Measurements from ENCODE around the gene MR1. TPM values are rescaled to one million over a fixed set of nuclear protein-coding genes. Genes with fewer than 3 reads are reported as not detected.

Gene MR1
- polyA plus RNA-seq, 1 donor from 2014 or later: 28.3 TPM

- peaks cover 32 to 45% (median 35%) of the 10 kb centered on the region in 3 donors for H3K4me1 Mint-ChIP-seq
- H3K36me3 Mint-ChIP-seq: peaks cover 12% of the 10 kb centered on the region
- peak within 1 kb of the TSS; percentile 98 to 100 (median 99) for H3K27ac Mint-ChIP-seq
- no peaks in the 10 kb centered on the region for H3K9me3 Mint-ChIP-seq
- H3K27me3 Mint-ChIP-seq: no peaks in the 10 kb centered on the region
- H3K4me3 Mint-ChIP-seq: peak within 1 kb of the TSS; percentile 96 to 100 (median 100)
Measured at GRCh38 chr1:181088079-181089016, 54.6 kb downstream of the MR1 start, which contains the start of gene IER5. Gene IER5 (plus strand): TSS chr1:181088700. CDS start chr1:181088903, 203 bp downstream.

GRCh38 chr1:181089017-181089675, 55.4 kb downstream of the MR1 start:
- peak overlapping the region; percentile 98 to 100 (median 99) for H3K27ac Mint-ChIP-seq
- peak overlapping the region; percentile 96 to 100 (median 100) for H3K4me3 Mint-ChIP-seq
- H3K4me1 Mint-ChIP-seq: peaks cover 34 to 43% (median 37%) of the 10 kb centered on the region in 3 donors
- peaks cover 12% of the 10 kb centered on the region for H3K36me3 Mint-ChIP-seq
- H3K27me3 Mint-ChIP-seq: no peaks in the 10 kb centered on the region
- no peaks in the 10 kb centered on the region for H3K9me3 Mint-ChIP-seq

DNA sequence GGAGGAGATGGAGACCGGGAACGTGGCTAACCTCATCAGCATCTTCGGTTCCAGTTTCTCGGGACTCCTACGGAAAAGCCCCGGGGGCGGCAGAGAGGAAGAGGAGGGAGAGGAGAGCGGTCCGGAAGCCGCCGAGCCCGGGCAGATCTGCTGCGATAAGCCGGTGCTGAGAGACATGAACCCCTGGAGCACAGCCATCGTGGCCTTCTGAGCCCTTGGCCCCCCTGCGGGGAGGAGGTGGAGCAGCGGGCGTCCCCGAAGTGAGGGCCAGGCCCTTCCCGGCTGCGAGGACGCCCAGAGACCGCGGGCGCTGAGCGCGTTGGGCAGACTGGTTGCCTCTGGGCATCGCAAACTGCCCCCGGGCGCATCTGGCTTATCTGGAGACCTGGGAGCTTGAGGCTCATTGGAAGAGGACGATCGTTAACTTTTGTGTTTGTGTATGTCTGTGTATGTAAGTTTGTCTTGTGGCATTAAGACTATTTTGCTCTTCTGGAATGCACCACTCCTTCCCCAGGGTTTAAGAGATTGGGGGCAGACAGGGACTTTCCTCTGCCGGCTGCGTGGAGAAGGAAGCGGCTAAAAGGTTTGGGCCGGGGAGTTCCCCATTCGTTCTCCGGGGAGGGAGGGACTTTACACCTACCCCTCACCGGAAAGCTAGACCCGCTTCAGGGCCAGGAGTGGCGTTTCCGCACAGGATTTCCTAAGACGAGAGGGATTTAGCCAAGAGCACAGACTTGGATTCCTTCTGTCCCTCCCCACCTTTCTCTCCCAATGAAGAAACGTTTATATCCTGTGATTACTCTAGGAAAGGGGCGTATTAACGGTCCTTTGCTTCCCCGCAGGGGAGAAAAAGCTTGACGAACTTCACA, 56.1 kb downstream of the MR1 start:
- Mint-ChIP-seq H3K27ac (peak overlapping the region; percentile 98 to 100 (median 99)), H3K4me1 (peaks cover 33 to 42% (median 39%) of the 10 kb centered on the region in 3 donors), H3K9me3 (no peaks in the 10 kb centered on the region)

GRCh38 chr1:181090641-181091126, 56.9 kb downstream of the MR1 start:
- Mint-ChIP-seq H3K4me3 (peak overlapping the region; percentile 96 to 99 (median 98)), H3K36me3 (peaks cover 19% of the 10 kb centered on the region), H3K9me3 (no peaks in the 10 kb centered on the region), H3K4me1 (peaks cover 36 to 43% (median 42%) of the 10 kb centered on the region in 3 donors), H3K27me3 (no peaks in the 10 kb centered on the region), H3K27ac (peak overlapping the region; percentile 98 to 100 (median 99))

More for the DNA sequence above, 56.1 kb downstream of the MR1 start:
- no peaks in the 10 kb centered on the region for H3K27me3 Mint-ChIP-seq
- H3K4me3 Mint-ChIP-seq: peak overlapping the region; percentile 96 to 99 (median 98)
- H3K36me3 Mint-ChIP-seq: peaks cover 16% of the 10 kb centered on the region

- peaks cover 19% of the 10 kb centered on the region for H3K36me3 Mint-ChIP-seq
- peak overlapping the region; percentile 96 to 99 (median 98) for H3K4me3 Mint-ChIP-seq
- peaks cover 40 to 43% (median 42%) of the 10 kb centered on the region in 3 donors for H3K4me1 Mint-ChIP-seq
- peak overlapping the region; percentile 98 to 100 (median 99) for H3K27ac Mint-ChIP-seq
- H3K27me3 Mint-ChIP-seq: no peaks in the 10 kb centered on the region
- no peaks in the 10 kb centered on the region for H3K9me3 Mint-ChIP-seq
Measured at GRCh38 chr1:181091309-181092040, 57.7 kb downstream of the MR1 start.

GRCh38 chr1:181092056-181092455, 58.3 kb downstream of the MR1 start:
- H3K36me3 Mint-ChIP-seq: peaks cover 19% of the 10 kb centered on the region
- peak overlapping the region; percentile 59 to 96 (median 78) for H3K4me3 Mint-ChIP-seq
- H3K4me1 Mint-ChIP-seq: peaks cover 41 to 42% (median 41%) of the 10 kb centered on the region in 3 donors
- H3K27me3 Mint-ChIP-seq: no peaks in the 10 kb centered on the region
- H3K27ac Mint-ChIP-seq: peak overlapping the region in 2 of 3 donors; percentile 27 to 98
- H3K9me3 Mint-ChIP-seq: no peaks in the 10 kb centered on the region

DNA sequence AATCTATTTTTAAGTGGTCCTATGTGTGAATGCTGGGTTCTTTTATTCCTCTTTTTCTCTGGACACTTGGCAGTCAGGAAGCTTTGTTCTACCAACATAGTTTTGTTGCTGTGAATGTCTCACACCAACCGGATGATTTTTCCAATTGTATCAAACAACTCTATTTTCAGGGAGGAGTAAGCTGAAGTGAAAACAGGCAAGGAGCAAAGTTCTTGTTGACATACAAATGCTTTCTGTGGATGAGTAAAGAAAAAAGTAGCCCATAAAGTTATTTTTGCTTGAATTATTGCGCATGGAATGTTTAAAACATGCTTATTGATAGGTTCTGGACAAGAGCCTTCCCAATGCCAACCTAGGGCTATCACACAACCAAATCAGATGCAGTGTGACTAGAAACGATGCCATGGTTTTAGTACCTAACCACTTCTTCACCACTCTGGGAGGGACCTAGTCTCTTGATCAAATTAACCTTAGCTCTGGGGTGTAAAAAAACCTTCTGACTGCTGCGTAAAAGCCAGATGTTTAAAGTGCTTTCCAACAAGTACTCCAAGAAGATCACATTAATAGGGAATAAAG, 59.2 kb downstream of the MR1 start:
- Mint-ChIP-seq H3K9me3 (no peaks in the 10 kb centered on the region), H3K27ac (peak overlapping the region in 2 of 3 donors; percentile 41 to 98), H3K27me3 (no peaks in the 10 kb centered on the region), H3K4me3 (peak overlapping the region; percentile 9 to 96 (median 80)), H3K4me1 (peaks cover 32 to 35% (median 33%) of the 10 kb centered on the region in 3 donors), H3K36me3 (peaks cover 19% of the 10 kb centered on the region)

DNA sequence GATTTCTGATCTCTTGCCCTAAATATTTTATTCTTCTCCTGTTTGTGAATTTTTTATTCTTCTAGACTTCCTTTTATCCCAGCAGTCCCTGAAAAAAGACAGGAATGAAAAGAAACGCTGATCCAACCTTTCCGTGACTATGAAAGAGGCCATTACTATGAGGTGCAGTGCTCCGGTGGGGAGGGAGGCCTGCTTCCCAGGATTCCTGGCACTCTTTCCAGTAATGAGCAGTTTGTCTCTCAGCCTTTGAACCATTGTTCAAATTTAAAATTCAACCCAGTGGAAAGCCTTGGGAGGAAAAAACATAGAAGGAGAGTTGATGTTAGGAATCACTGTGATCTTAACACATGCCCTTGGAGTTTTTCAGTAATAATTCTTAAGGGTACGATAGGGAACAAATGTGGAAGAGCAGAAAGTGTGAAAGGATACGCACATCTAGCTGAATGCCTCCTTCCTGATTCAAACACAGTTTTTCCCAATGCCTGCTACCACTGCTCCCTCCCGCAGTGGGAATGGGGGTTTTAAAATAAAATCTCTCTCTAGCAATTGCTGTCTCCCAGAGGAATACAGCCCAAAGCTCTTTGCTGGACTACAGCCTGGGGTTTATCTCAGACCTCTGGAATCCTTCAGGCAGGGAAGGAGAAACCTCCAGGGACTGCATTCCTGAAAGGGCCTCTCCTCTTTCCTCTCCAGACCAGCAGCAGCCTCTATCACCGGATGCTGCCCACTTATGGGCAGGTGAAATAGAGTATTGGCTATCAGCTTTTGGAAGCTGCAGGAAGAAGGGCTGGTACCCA, 60.8 kb downstream of the MR1 start:
- Mint-ChIP-seq H3K36me3 (peaks cover 19% of the 10 kb centered on the region), H3K4me1 (peaks cover 42 to 45% (median 44%) of the 10 kb centered on the region in 3 donors), H3K4me3 (peak overlapping the region in 1 of 4 donors; percentile 39), H3K27ac (peak overlapping the region in 1 of 3 donors; percentile 50), H3K27me3 (no peaks in the 10 kb centered on the region), H3K9me3 (no peaks in the 10 kb centered on the region)

GRCh38 chr1:181095260-181095659, 61.5 kb downstream of the MR1 start:
- H3K4me3 Mint-ChIP-seq: no peak overlapping the region
- H3K36me3 Mint-ChIP-seq: peaks cover 19% of the 10 kb centered on the region
- H3K4me1 Mint-ChIP-seq: peaks cover 46 to 51% (median 48%) of the 10 kb centered on the region in 3 donors
- H3K27ac Mint-ChIP-seq: peak overlapping the region in 1 of 3 donors; percentile 64
- no peaks in the 10 kb centered on the region for H3K27me3 Mint-ChIP-seq
- H3K9me3 Mint-ChIP-seq: no peaks in the 10 kb centered on the region

GRCh38 chr1:181095763-181096184, 62.0 kb downstream of the MR1 start:
- peak overlapping the region in 1 of 4 donors; percentile 39 for H3K4me3 Mint-ChIP-seq
- peak overlapping the region in 1 of 3 donors; percentile 64 for H3K27ac Mint-ChIP-seq
- peaks cover 19% of the 10 kb centered on the region for H3K36me3 Mint-ChIP-seq
- peaks cover 50 to 55% (median 51%) of the 10 kb centered on the region in 3 donors for H3K4me1 Mint-ChIP-seq
- no peaks in the 10 kb centered on the region for H3K9me3 Mint-ChIP-seq
- H3K27me3 Mint-ChIP-seq: no peaks in the 10 kb centered on the region

DNA sequence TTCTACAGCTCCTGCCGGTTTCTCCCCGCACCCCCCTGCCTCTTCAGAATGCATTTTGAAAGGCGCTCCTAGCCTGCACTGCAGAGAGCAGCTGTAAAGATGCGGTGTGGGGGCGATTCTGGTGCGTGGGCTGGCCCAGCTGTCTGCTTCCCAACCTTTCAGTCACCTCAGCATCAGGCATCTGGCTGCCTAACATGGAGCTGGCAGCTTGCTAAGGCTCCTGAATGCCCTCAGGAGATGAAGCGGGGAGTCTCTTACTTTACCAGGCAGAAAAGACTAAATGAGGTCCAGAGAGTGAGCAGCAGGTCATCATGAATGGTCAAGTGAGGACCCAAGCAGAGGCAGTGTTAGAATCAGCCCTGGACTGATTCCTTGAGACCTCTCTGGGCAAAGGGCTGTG, 63.5 kb downstream of the MR1 start:
- Mint-ChIP-seq H3K27ac (no peak overlapping the region), H3K4me3 (no peak overlapping the region), H3K36me3 (peaks cover 13% of the 10 kb centered on the region), H3K4me1 (peaks cover 37 to 51% (median 40%) of the 10 kb centered on the region in 3 donors), H3K27me3 (no peaks in the 10 kb centered on the region), H3K9me3 (no peaks in the 10 kb centered on the region)

DNA sequence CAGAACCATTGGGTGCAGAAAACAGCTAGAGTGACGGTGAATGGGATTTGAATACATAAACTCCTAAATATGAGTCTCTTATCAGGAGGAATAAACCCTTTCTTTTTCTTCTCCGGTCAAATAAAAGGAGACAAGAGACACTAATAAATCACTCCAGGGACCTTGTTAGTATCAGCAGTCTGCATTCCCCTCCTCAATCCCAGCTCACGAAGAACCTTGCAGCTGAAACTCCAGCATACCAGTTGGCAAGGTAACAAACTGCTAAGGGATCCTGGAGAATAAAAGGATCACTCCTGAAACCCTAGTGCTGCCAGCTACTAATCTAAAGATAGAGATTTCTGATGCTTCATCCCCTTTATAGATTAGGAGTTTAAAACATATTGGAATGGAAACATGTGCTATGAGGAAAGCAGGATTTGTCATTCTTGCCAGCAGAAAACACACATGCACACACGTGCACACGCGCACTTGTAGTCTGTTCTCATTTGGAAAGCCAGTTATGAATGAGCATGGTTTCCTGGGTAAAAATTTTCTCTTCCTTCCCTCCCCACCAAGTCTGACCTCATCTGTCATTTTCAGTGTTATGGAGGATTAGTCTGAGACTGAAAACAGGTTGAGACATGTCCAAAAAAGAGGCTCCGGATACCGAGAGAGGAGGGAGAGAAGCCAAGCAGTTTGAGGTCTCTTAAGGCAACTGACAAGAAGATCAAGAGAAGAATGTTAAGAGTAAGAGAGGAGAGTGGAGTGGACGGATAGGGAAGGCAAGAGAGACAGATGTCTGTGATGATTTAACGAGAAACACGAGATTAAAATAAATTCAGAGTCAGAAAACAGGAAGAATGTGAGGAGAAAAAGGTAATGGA, 65.6 kb downstream of the MR1 start:
- peaks cover 8% of the 10 kb centered on the region for H3K36me3 Mint-ChIP-seq
- peaks cover 37 to 47% (median 38%) of the 10 kb centered on the region in 3 donors for H3K4me1 Mint-ChIP-seq
- peak overlapping the region in 1 of 3 donors; percentile 17 for H3K27ac Mint-ChIP-seq
- H3K4me3 Mint-ChIP-seq: peak overlapping the region in 2 of 4 donors; percentile 11 to 58
- H3K9me3 Mint-ChIP-seq: no peaks in the 10 kb centered on the region
- H3K27me3 Mint-ChIP-seq: no peaks in the 10 kb centered on the region

Data from IgD-negative memory B cell (primary cell).